Medulla oblongata (tissue), 1 donor: Measurements from ENCODE around the gene LRBA.
"Not testable (repeated sequence)": the region's sequence is repeated elsewhere in the genome, so short reads cannot be mapped to it uniquely, and the experiment has no call there.

Experiments
- DNase-seq: peaks from one replicate; pipeline ENCODE4 v3.0.0-alpha.2; 2015; ENCODE audit errors: extremely low spot score

The LRBA gene, protein sequence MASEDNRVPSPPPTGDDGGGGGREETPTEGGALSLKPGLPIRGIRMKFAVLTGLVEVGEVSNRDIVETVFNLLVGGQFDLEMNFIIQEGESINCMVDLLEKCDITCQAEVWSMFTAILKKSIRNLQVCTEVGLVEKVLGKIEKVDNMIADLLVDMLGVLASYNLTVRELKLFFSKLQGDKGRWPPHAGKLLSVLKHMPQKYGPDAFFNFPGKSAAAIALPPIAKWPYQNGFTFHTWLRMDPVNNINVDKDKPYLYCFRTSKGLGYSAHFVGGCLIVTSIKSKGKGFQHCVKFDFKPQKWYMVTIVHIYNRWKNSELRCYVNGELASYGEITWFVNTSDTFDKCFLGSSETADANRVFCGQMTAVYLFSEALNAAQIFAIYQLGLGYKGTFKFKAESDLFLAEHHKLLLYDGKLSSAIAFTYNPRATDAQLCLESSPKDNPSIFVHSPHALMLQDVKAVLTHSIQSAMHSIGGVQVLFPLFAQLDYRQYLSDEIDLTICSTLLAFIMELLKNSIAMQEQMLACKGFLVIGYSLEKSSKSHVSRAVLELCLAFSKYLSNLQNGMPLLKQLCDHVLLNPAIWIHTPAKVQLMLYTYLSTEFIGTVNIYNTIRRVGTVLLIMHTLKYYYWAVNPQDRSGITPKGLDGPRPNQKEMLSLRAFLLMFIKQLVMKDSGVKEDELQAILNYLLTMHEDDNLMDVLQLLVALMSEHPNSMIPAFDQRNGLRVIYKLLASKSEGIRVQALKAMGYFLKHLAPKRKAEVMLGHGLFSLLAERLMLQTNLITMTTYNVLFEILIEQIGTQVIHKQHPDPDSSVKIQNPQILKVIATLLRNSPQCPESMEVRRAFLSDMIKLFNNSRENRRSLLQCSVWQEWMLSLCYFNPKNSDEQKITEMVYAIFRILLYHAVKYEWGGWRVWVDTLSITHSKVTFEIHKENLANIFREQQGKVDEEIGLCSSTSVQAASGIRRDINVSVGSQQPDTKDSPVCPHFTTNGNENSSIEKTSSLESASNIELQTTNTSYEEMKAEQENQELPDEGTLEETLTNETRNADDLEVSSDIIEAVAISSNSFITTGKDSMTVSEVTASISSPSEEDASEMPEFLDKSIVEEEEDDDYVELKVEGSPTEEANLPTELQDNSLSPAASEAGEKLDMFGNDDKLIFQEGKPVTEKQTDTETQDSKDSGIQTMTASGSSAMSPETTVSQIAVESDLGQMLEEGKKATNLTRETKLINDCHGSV (N-terminal part only)

DNA sequence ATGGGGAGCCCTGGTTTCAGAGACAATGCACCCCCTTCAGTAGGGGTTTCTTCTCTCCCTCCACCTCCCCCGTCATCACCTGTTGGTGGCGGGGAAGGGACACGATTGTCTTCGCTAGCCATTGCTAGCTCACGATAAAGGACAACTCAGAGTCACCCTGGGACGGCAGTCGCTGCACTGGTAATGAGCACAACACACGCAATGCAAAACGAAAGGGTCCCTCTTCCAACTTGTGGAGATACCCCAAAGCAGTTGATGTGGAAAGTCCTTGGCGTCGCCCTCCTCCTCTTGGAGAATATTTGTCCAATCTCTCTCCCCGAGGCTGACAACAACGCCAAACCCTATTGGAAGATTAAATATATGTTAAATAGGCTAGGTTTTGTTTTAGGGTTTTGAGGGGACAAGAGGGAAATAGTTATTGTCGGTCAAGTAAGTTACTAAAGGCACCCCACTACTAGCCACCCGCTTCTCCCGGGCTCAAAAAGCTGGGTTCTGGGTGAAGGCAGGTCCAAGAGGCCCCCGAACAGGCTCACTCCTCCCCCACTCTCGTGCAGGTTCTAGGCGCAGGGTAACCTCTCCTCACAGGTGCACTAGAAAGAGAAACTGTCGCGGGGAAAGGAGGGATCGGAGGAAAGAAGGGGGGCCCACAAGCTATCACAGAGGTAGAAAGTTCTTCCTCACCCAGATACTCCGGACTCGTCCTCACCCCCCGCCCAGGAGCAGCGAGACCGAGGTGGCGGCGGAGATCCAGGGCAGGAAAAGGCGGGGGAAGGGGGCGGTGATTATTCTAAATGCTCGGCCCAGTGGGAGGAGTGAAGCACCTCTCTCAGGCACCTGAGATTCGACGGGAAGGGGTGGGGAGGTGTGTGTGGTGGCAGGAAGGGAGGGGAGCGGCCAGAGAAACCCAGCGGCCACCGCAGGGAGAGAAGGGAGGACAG is at the start of gene LRBA:
TSS of gene LRBA (minus strand) at position 764 of the 938 bp plus-strand sequence. CDS start at position 122, 642 bp downstream.
- peak; percentile 67 for DNase-seq

DNA sequence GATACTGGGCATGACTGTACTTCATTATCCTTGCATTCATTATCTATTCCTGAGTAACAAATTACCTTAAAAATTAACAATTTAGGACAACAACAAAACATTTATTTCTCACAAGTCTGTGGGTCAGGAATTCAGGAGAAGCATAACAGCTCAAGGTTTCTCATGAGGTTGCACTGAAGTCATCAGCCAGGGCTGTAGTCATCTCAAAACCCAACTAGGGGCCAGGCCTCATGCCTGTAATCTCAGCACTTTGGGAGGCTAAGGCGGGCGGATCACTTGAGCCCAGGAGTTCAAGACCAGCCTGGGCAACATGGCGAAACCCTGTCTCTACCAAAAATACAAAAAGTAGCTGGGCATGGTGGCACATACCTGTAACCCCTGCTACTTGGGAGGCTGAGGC is 48.1 kb upstream of the LRBA start:
- not testable (repeated sequence) for DNase-seq

DNA sequence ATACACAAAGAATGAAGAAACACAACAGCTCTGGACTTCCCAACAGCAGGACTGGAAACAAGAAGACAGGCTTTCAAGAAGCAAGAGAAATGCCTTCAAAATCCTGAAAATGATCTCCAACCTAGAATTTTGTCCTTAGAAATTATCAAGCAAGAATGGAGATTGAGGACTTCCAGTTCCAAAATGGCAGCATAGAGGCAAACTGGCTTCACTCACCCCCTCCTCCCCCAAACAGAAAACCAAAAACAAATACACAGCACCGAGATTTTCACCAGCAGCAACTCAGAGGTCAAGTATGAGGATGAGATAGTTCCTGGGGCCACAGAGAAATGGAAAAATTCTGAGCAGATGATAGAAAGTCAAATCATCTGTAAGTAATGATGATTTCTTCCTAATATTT is 40.5 kb upstream of the LRBA start:
- no peak for DNase-seq

DNA sequence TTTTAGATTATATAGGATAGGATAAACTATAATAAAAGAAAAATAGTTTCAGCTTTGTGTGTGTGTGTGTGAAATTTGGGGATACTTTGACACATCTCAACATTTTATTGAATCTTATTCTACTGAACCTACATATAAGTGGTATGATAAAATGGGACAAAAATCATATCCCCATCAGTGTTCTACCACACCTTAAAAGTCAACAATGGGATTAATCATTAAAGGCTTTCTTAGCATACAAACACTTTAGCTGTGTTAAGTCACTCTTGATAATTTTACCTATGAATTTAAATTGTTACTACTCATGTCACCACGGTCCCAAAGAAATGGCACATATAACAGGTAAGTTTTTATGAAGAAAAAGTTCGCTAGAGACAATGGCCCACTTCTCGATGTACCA is 37.7 kb upstream of the LRBA start:
- DNase-seq = no peak

DNA sequence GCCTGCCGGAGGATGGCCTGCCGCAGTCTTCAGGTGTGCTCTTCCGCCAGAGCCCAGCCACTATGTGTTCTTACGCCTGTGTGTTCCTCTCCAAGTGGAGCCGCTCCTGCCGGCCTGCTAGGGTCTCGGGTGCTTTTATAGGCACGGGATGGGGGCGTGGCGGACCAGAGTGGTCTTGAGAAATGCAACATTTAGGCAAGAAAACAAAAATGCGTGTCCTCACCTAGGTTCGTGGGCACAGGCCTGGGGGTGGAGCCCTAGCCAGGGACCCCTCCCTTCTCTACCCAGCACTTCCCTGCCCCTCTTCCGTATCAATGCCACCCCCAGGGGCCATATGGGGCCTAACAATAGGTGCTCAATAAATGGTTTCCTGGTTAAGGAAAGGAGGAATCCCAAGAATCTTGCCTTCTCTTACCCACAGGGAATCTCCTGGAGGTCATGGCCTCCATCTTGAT is 34.4 kb upstream of the LRBA start:
- DNase-seq = no peak

DNA sequence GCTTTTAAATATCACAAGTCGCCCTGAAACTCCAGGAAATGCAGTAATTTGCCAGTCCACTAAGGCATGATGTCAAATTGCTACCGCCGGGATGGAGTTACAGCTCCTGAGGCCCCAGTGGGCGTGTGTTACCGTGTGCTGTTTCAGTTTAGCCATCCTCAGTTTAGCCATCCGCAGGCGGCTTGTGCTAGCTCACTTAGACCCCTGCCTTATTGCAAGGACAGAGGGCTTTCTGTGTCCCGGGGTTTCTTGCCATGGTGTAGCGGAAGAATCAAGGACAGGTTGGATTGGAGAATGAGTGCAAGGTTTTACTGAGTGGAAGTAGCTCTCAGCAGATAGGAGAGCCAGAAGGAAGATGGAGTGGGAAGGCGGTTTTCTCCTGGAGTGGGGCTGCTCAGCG is 33.8 kb upstream of the LRBA start:
- DNase-seq = no peak

DNA sequence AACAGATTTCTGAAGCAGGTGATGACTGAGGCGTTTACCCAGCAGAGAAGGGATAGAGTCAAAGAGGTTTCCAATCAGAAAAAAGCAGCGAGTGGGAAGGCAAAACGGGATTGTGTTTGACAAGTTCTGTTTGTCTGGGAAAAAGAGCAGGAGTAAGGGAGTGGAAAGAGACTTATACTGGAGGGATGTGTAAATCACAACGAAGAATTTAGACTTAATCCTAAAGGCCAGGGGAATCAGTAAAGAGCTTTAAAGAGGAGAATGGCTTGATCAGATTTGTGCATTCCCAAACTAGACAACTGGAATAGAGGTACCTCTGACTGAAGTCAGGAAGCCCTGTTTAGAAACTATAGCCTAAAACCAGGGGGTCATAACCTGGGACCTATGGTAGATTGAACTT is 31.5 kb upstream of the LRBA start:
- no peak for DNase-seq

DNA sequence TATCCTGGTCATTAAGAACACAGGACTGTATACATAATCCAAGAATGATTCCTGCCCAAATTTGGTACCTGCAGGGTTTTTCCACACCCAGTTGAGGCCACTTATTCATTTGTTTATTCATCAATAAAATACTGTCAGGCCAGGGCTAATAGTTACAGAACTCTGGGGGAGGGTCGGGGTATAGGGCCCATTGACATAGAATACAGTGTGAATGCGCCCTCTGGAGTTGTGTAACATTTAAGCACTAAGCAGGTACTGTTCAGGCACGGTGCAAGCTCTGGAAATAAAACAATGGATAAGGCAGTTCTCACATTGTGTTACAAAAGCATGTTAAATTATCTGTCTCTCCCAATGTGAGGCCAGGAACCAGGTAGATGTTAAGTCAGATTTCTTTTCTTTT is 30.8 kb upstream of the LRBA start:
- no peak for DNase-seq

DNA sequence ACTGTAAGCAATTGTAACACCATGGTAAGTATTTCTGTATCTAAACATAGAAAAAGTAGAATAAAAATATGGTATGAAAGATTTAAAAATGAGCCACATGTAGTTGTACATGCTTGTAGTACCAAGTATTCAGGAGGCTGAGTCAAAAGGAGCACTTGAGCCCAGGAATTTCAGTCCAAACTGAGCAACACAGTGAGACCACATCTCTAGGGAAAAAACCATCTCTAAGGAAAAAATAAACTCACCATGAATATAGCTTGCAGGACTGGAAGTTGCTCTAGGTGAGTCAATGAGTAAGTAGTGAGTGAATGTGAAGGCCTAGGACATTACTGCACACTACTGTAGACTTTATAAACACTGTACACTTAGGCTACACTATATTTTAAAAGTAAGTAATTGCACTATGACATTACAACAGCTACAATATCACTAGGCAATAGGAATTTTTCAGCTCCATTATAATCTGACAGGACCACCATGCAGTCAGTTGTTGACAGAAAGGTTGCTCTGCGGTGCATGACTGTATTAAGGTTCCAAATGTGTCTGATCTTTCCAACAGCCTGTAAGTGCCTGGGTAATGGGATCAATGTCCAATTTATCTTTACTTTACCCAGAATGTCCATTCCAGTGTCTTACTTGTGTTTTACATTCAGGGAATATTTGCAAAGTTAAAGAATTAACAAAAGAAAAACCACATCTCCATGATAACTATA is 28.9 kb upstream of the LRBA start:
- DNase-seq = no peak

DNA sequence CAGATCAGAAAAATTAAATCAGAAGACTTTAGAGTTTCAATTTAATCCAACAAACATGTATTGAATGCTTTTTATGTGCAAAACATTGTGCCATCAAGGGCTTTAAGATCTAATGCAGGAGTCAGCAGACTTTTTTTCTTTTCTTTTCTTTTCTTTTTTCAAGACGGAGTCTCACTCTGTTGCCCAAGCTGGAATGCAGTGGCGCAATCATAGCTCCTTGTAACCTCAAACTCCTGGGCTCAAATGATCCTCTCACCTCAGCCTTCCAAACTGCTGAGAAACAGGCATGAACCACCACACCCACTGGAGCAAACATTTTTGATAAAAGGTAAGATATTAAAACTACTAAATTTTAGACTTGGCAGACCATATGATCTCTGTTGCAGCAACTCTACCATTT is 24.6 kb upstream of the LRBA start:
- DNase-seq = no peak

DNA sequence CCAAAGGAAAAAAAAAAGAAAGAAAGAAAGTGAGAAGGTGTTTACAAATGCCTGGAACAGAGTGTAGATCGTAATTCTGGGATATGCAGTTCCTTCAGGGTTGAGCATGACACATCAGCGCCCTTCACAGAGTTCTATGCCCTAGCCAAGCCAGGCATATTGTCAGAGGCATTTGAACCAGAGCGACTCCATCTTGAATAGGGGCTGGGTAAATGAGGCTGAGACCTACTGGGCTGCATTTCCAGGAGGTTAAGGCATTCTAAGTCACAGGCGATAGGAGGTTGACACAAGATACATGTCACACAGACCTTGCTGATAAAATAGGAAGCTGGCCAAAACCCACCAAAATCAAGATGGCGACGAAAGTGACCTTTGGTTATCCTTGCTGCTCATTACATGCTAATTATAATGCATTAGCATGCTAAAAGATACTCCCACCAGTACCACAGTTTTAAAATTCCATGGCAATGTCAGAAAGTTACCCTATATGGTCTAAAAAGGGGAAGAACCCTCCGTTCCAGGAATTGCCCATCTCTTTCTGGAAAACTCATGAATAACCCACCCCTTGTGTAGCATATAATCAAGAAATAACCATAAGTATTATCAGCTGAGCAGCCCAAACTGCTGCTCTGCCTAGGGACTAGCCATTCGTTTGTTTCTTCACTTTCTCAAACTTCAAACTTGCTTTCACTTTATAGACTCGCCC is 23.5 kb upstream of the LRBA start:
- no peak for DNase-seq

DNA sequence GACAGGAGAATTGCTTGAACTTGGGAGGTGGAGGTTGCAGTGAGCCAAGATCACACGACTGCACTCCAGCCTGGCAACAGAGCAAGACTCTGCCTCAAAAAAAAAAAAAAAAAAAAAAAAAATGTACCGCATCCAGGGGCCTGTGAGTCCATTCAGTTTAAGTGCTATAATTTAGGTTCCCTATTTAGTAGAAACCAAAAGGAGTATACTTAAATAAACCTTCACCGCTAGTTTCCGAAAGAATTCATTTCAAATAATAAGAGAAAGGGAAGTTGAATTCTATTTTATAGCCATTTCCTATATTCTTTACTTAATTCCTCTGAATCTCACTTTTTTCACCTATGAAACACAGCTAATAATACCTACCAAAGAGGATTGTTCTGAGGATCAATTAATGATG is 20.8 kb upstream of the LRBA start:
- DNase-seq = no peak

DNA sequence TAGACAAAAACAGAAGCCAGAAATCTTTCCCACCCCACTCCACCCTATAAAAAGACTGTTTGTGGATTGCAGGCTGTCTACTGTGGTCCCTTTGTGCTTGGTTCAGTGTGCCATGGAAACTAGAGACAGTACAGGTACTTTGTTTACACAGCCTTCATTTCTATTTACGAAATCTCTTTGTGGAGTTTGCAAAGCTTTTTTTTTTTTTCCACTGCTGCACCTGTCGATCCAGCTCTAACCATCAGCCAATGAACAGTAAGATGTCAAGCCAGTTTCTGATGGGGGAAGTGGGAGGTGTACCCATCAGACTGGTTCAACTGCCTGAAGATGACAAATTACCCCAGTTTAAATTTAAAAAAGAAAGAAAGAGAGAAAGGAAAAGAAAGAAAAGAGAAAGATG is 20.2 kb upstream of the LRBA start:
- DNase-seq = no peak

DNA sequence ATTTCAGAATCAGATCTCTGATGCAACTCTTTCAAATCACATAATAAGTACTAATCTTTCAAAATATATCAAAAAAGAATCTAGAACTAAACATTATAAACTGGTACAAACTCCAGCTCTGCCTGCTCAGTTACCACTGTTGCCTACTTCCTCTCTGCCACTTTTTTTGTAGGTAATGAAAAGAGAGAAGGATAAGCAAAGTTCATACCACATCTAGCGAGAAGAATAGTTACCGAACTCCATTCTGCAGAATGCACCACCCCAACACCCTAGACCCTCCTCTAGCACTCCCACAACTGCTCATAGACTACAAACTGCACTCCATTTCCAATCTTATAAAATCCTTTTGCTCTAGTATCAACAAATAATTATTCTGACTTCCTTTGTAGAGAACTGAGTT is 19.7 kb upstream of the LRBA start:
- no peak for DNase-seq

DNA sequence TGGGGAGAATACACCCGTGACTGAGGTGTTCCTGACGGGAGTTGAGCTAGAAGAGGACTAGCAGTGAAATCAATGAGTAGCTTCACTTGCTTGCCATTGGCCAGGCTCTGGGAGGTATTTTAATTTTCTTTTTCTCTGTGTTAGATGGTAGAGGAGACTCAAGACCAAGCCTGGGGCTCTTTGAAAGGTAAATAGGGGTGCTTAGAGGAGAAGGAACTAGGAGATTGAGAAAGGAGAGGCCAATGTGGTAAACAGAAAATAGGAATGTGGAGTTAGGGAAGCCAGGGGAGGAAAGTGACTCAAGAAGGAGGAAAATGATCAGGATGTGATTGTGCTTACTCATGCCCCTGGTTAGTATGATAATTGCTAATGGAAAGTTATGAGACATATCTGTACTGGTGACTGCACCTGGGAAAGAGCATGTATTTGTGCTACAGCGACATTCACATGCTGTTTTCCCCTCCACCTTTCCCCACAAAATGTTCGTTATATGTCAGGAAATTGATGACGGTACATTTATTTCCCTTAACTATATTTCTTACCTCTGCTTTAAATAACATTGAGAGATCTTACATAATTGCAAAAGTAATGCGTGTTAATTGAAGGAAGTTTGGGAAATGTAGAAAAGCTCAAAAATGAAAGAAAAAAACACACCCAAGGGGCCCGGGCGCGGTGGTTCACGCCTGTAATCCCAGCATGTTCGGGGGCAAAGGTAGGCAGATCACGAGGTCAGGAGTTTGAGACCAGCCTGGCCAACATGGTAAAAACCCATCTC is 16.9 kb upstream of the LRBA start:
- DNase-seq = no peak

DNA sequence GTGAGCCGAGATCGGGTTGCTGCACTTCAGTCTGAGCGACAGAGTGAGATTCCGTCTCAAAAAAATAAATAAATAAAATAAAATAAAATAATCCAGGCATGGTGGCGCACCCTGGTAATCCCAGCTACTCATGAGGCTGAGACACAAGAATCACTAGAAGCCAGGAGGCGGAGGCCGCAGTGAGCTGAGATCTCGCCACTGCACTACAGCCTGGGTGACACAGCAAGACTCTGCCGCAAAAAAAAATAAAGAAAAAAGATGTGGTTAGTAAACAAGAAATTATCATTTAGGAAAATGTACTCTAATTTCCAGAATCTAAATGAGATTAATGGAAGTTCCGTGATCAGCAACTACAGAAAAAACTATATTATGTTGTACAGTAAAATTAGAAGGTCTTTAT is 14.5 kb upstream of the LRBA start:
- DNase-seq = no peak

DNA sequence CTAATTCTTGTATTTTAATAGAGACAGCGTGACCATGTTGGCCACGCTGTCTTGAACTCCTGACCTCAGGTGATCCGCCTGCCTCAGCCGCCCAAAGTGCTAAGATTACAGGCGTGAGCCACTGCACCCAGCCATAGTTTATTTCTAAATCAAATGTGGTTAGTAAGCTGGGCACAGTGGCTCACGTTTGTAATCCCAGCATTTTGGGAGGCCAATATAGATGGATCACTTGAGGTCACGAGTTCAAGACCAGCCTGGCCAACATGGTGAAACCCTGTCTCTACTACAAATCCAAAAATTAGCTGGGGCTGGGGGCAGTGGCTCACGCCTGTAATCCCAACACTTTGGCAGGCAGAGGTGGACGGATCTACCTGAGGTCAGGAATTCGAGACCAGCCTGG is 13.9 kb upstream of the LRBA start:
- not testable (repeated sequence) for DNase-seq

DNA sequence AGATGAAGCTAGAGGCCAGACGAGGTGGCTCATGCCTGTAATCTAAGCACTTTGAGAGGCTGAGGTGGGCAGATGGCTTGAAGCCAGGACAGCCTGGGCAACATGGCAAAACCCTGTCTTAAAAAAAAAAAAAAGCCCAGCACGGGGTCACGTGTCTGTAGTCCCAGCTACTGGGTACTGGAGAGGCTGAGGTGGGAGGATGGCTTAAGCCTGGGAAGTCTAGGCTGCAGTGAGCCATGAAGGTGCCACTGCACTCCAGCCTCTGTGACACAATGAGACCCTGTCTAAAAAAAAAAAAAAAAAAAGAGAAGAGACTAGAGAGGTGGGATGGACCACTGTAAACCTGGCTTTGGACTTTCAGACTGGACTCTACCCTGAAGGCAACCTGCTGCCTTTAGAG is 10.7 kb upstream of the LRBA start:
- DNase-seq = no peak

DNA sequence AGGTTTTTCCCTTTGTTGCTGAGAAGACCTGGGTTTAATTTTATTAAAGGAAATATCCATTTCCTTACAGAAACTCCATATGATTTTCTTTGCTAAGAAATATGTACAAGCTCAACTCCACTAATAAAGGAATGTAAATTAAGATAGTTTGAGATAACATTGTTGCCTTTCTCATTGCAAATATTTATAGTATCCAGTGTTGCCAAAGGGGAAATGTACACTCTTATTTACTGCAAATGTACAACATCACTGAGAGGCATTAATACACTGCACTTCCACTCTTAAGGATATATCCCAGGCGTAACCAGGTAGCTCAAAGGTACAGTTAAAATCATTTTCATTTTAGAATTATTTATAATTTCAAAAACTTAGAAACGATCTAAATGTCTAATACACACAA is 7.5 kb upstream of the LRBA start:
- no peak for DNase-seq
